ENCODE results near the gene IDE.

IDE gene

GRCh38 chr10:92562424-92562823 lies 11.5 kb downstream of the IDE start:
- DNase-seq: no peak

- no peak for DNase-seq
Observed at GRCh38 chr10:92559046-92559445, 14.8 kb downstream of the IDE start.

GRCh38 chr10:92553959-92554358 lies 19.9 kb downstream of the IDE start:
- no peak for DNase-seq

GRCh38 chr10:92552310-92552709 lies 21.6 kb downstream of the IDE start:
- no peak for DNase-seq

- no peak for DNase-seq
Observed at GRCh38 chr10:92550924-92551323, 23.0 kb downstream of the IDE start.

GRCh38 chr10:92547676-92548075 lies 26.2 kb downstream of the IDE start:
- DNase-seq: no peak

- no peak for DNase-seq
Observed at GRCh38 chr10:92545556-92545955, 28.3 kb downstream of the IDE start.

- DNase-seq: no peak
Observed at GRCh38 chr10:92544296-92544695, 29.6 kb downstream of the IDE start.

GRCh38 chr10:92542458-92542857 lies 31.4 kb downstream of the IDE start:
- DNase-seq: no peak

GRCh38 chr10:92541583-92541982 lies 32.3 kb downstream of the IDE start:
- DNase-seq: no peak

- DNase-seq: no peak
Observed at GRCh38 chr10:92538231-92538958, 35.5 kb downstream of the IDE start.

- DNase-seq: no peak
Observed at GRCh38 chr10:92530891-92531535, 42.9 kb downstream of the IDE start.

GRCh38 chr10:92530421-92530820 lies 43.5 kb downstream of the IDE start:
- DNase-seq: no peak

GRCh38 chr10:92527716-92528115 lies 46.2 kb downstream of the IDE start:
- DNase-seq: no peak

- no peak for DNase-seq
Observed at GRCh38 chr10:92523639-92524038, 50.3 kb downstream of the IDE start.

- no peak for DNase-seq
Observed at GRCh38 chr10:92517034-92517655, 56.7 kb downstream of the IDE start.

- no peak for DNase-seq
Observed at GRCh38 chr10:92508866-92509265, 65.0 kb downstream of the IDE start.

- no peak for DNase-seq
Observed at GRCh38 chr10:92506336-92506735, 67.6 kb downstream of the IDE start.

- no peak for DNase-seq
Observed at GRCh38 chr10:92505044-92505443, 68.8 kb downstream of the IDE start.

- no peak for DNase-seq
Observed at GRCh38 chr10:92502296-92502808, 71.5 kb downstream of the IDE start.

GRCh38 chr10:92493362-92493761 lies 80.5 kb downstream of the IDE start:
- no peak for DNase-seq

GRCh38 chr10:92492748-92493240 lies 81.1 kb downstream of the IDE start:
- DNase-seq: no peak

GRCh38 chr10:92490387-92490786 lies 83.5 kb downstream of the IDE start:
- no peak for DNase-seq

- DNase-seq: no peak
Observed at GRCh38 chr10:92486637-92487036, 87.3 kb downstream of the IDE start.
